CD4-positive, alpha-beta memory T cell (primary cell): Measurements from ENCODE around the gene WTAP. TPM values are rescaled to one million over a fixed set of nuclear protein-coding genes. Genes with fewer than 3 reads are reported as not detected.

Experiments
- CTCF ChIA-PET: fragments of 350-600 bp; sonication (Branson Sonifier 250); formaldehyde crosslinking; loops from one replicate; lab custom pipeline; 2021; ENCODE audit warnings: inconsistent platforms; ENCODE audit not compliant: partially characterized antibody; lab: Charles Lee
- POLR2A ChIA-PET: fragments of 350-600 bp; sonication (Branson Sonifier 250); formaldehyde crosslinking; loops from one replicate; lab custom pipeline; 2021; ENCODE audit not compliant: partially characterized antibody; lab: Charles Lee
- DNase-seq, 5 donors: peaks; one replicate each; pipeline versions ENCODE4 v3.0.0 to v3.0.0-alpha.2; 2020 to 2022; ENCODE audit warnings: mixed read lengths in 1 of 5
- H3K27ac ChIP-seq: one replicate; pipeline ENCODE4 v1.7.0; 2013; ENCODE audit warnings: low read depth, low read length
- H3K27me3 ChIP-seq: 2 replicates; pipeline ENCODE4 v1.7.0; 2013; ENCODE audit warnings: mild to moderate bottlenecking, low read length, moderate library complexity; ENCODE audit not compliant: insufficient read depth
- H3K36me3 ChIP-seq: 2 replicates; pipeline ENCODE4 v1.7.0; 2013; ENCODE audit warnings: mild to moderate bottlenecking, low read length, moderate library complexity; ENCODE audit not compliant: insufficient read depth
- H3K4me1 ChIP-seq: 2 replicates; pipeline ENCODE4 v1.7.0; 2013; ENCODE audit warnings: mild to moderate bottlenecking, low read length, moderate library complexity; ENCODE audit not compliant: insufficient read depth
- H3K4me3 ChIP-seq, 2 donors: one replicate each; pipeline ENCODE4 v1.7.0; 2013; ENCODE audit warnings: low read length in 2 of 2, mild to moderate bottlenecking in 1 of 2
- H3K9me3 ChIP-seq, 2 donors: one replicate each; pipeline ENCODE4 v1.7.0; 2013; ENCODE audit warnings: low read length in 2 of 2, control low read depth in 1 of 2; ENCODE audit not compliant: control insufficient read depth in 1 of 2
- H3K27ac Mint-ChIP-seq, 7 donors: one replicate each; pipeline ENCODE4 v1.8.0; 2020 to 2021; ENCODE audit warnings: mixed read lengths in 7 of 7, mild to moderate bottlenecking in 6 of 7, inconsistent platforms in 3 of 7, moderate library complexity in 3 of 7
- H3K27me3 Mint-ChIP-seq, 2 donors: one replicate each; pipeline ENCODE4 v1.8.0; 2020 to 2021; ENCODE audit warnings: mixed read lengths in 2 of 2
- H3K36me3 Mint-ChIP-seq, 2 donors: one replicate each; pipeline ENCODE4 v1.8.0; 2020 to 2021; ENCODE audit warnings: mixed read lengths in 2 of 2, inconsistent platforms in 1 of 2, mild to moderate bottlenecking in 1 of 2
- H3K4me1 Mint-ChIP-seq, 4 donors: one replicate each; pipeline ENCODE4 v1.8.0; 2020 to 2021; ENCODE audit warnings: mixed read lengths in 4 of 4, mild to moderate bottlenecking in 1 of 4
- H3K4me3 Mint-ChIP-seq, 8 donors: one replicate each; pipeline ENCODE4 v1.8.0; 2020 to 2021; ENCODE audit warnings: mixed read lengths in 8 of 8, mild to moderate bottlenecking in 7 of 8, moderate library complexity in 6 of 8, inconsistent platforms in 3 of 8
- H3K9me3 Mint-ChIP-seq, 8 donors: one replicate each; pipeline ENCODE4 v1.8.0; 2020 to 2021; ENCODE audit warnings: mixed read lengths in 8 of 8, mild to moderate bottlenecking in 5 of 8, inconsistent platforms in 3 of 8, moderate library complexity in 1 of 8
- intact Hi-C: fragments of 100-400 bp; cut with micrococcal nuclease; formaldehyde crosslinking; loops from one replicate; pipeline ENCODE4 v1.15.1; 2023
- polyA plus RNA-seq, 2 donors: library from polyadenylated mRNA; unstranded; fragments of 300-500 nt; fragmentation: Illumina TruSeq; gene quantifications; one replicate each; pipeline ENCODE4 v1.2.3, GENCODE V29; 2021
- total RNA-seq, 2 experiments: library from RNA; stranded (reverse); gene quantifications; one replicate each; pipeline ENCODE4 v1.2.3, GENCODE V29; 2021

WTAP gene
- total and polyA plus RNA-seq, 4 experiments from 2014 or later = 140 to 159 (median 150) TPM

- intact Hi-C loops = no loop called here
- H3K27ac Mint-ChIP-seq = peak overlapping the region in 2 of 7 donors; percentile 39 to 55
- H3K27me3 Mint-ChIP-seq = no peaks in the 10 kb centered on the region
Measured at GRCh38 chr6:159778131-159778530, 50.8 kb downstream of the WTAP start.

GRCh38 chr6:159778542-159779103, 51.3 kb downstream of the WTAP start:
- Histone ChIP-seq H3K36me3 (peaks cover 69% of the 10 kb centered on the region), H3K27ac (no peak overlapping the region), H3K9me3 (no peaks in the 10 kb centered on the region), H3K27me3 (no peaks in the 10 kb centered on the region), H3K4me1 (no peaks in the 10 kb centered on the region), H3K4me3 (no peak overlapping the region)
- H3K4me3 Mint-ChIP-seq = no peak overlapping the region
- H3K9me3 Mint-ChIP-seq = no peaks in the 10 kb centered on the region
- POLR2A ChIA-PET = no interaction called here
- peaks cover 42 to 91% of the 10 kb centered on the region in 2 donors for H3K36me3 Mint-ChIP-seq
- intact Hi-C loops = no loop called here
- no peaks in the 10 kb centered on the region for H3K27me3 Mint-ChIP-seq
- no peak for DNase-seq
- peak overlapping the region in 2 of 7 donors; percentile 39 to 55 for H3K27ac Mint-ChIP-seq
- CTCF ChIA-PET = no interaction called here
- H3K4me1 Mint-ChIP-seq = peaks cover 10 to 18% (median 16%) of the 10 kb centered on the region in 4 donors

More at GRCh38 chr6:159778131-159778530, 50.8 kb downstream of the WTAP start:
- Histone ChIP-seq H3K36me3 (peaks cover 64% of the 10 kb centered on the region), H3K27me3 (no peaks in the 10 kb centered on the region), H3K27ac (no peak overlapping the region), H3K4me3 (no peak overlapping the region), H3K9me3 (no peaks in the 10 kb centered on the region), H3K4me1 (no peaks in the 10 kb centered on the region)
- Mint-ChIP-seq H3K4me3 (no peak overlapping the region), H3K4me1 (peaks cover 10 to 16% (median 14%) of the 10 kb centered on the region in 4 donors), H3K36me3 (peaks cover 40 to 90% of the 10 kb centered on the region in 2 donors), H3K9me3 (no peaks in the 10 kb centered on the region)
- ChIA-PET POLR2A (interaction anchor here (1.4 kb wide), 1 partner anchor 12 kb away, joined by 7 read pairs; the partner anchor contains the start of genes MRPL18 and TCP1), CTCF (no interaction called here)
- DNase-seq = no peak

GRCh38 chr6:159788276-159788675, 61.0 kb downstream of the WTAP start:
- Mint-ChIP-seq H3K36me3 (peaks cover 37 to 74% of the 10 kb centered on the region in 2 donors), H3K9me3 (no peaks in the 10 kb centered on the region), H3K27ac (peak overlapping the region; percentile 88 to 94 (median 93)), H3K27me3 (no peaks in the 10 kb centered on the region), H3K4me1 (peaks cover 33 to 68% (median 53%) of the 10 kb centered on the region in 4 donors), H3K4me3 (peak overlapping the region; percentile 88 to 99 (median 95))
- CTCF ChIA-PET = interaction anchor here (1.0 to 4.3 kb wide), 5 partner anchors 8 to 96 kb away, joined by 4 to 37 read pairs (median 8); partner anchors contain the start of genes SOD2 and WTAP
- Histone ChIP-seq H3K9me3 (no peaks in the 10 kb centered on the region), H3K27ac (peak overlapping the region; percentile 93), H3K4me3 (peak overlapping the region; percentile 43 to 90), H3K4me1 (peaks cover 54% of the 10 kb centered on the region), H3K27me3 (no peaks in the 10 kb centered on the region), H3K36me3 (peaks cover 43% of the 10 kb centered on the region)
- intact Hi-C loops = loop anchor here (2.0 kb wide), 1 partner anchor 181 kb away; the partner anchor contains the start of gene IGF2R
- POLR2A ChIA-PET = interaction anchor here (1.1 to 6.8 kb wide), 11 partner anchors 12 to 674 kb away, joined by 3 to 169 read pairs (median 5); partner anchors contain the start of genes ACAT2, SOD2 and WTAP
- DNase-seq = peak; percentile 3 to 45 (median 13)

DNA sequence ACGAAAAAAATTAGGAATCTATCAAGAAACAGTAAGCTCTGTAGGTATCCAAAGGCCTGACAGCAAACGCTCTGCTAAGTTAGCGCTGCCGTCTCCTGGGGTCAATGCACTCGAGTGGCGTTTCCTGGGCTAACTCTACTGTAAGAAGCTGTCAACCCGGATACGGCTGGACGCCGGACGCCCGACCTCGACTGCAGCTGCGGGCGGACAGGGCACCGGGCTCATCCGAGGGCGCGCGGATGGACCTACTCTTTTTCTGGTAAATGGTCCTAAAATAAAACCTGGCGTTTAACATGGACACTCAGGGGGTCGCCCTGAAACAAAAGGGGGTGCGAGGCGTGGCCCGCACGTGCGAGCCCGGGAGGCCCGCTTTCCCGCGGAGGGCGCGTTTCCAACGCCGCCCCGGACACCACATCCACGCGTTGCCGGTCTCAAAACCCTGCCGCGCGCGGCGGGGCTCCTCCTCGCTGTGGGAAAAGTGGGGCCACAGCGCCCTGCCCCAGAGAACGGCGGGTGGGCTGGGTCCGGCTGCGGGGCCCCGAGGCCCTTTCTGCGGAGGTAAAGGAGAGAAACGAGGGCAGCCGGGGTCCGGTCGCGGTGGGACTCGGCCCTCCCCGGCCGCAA, 61.6 kb downstream of the WTAP start:
- Histone ChIP-seq H3K36me3 (peaks cover 39% of the 10 kb centered on the region), H3K4me3 (peak overlapping the region; percentile 43 to 90), H3K4me1 (peaks cover 54% of the 10 kb centered on the region), H3K27me3 (no peaks in the 10 kb centered on the region), H3K27ac (peak overlapping the region; percentile 93), H3K9me3 (no peaks in the 10 kb centered on the region)
- Mint-ChIP-seq H3K27me3 (no peaks in the 10 kb centered on the region), H3K9me3 (no peaks in the 10 kb centered on the region), H3K4me1 (peaks cover 30 to 70% (median 55%) of the 10 kb centered on the region in 4 donors), H3K36me3 (peaks cover 33 to 70% of the 10 kb centered on the region in 2 donors), H3K4me3 (peak overlapping the region; percentile 94 to 99 (median 97)), H3K27ac (peak overlapping the region; percentile 88 to 94 (median 93))
- CTCF ChIA-PET = interaction anchor here (1.0 to 4.3 kb wide), 6 partner anchors 8 to 97 kb away, joined by 4 to 37 read pairs (median 12); partner anchors contain the start of genes SOD2 and WTAP
- POLR2A ChIA-PET = interaction anchor here (1.0 to 6.8 kb wide), 15 partner anchors 13 to 673 kb away, joined by 3 to 169 read pairs (median 5); partner anchors contain the start of genes ACAT2, SOD2 and WTAP
- intact Hi-C loops = loop anchor here (1.0 to 2.0 kb wide), 4 partner anchors 27 to 180 kb away; partner anchors contain the start of genes ACAT2, IGF2R, SOD2 and WTAP
- peak in 2 of 5 donors; percentile 19 to 40 for DNase-seq

DNA sequence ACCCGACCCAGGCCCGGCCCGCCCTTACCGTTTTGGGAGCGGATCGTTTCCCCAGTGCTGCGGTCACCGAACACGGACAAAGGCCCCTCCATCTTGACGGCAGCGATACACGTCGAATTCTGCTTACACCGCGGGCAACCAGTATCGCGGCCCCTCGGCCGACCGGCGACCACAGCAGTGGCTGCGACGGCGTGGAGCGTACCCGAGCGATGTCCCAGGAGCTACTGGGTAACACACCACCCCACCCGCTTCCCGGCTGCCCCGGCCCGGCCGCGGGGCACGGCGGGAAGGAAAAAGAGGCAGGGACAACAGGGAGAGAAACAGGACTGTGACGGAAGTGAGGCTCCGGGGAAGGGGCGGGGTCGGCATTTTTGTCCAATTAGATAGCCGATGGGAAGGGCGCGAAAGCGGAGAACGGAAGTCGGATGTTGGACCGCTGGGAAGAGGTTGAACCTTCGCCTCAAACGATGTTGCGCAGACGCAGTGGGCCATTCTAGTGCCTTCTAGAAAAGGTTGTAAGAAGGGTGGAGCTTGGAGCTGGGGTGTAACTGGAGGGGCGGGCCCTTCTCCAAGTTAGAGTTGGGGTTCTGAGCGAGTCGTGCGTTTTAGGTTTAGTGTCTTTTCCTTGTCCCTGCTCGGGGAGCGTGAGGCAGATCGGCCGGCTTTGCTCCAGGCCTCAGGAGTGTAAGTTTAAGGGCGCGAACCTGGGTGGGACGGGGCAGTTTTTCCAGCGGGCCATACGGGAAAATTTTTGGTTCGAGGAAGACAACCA, 62.3 kb downstream of the WTAP start, which contains the start of gene TCP1:
TSS of gene TCP1 (minus strand) at position 226 of the 772 bp plus-strand sequence. CDS start at position 92, 134 bp downstream.
- intact Hi-C loops = loop anchor here (1.0 to 10.0 kb wide), 5 partner anchors 27 to 675 kb away; partner anchors contain the start of genes ACAT2, IGF2R, SOD2 and WTAP
- peaks cover 37 to 72% of the 10 kb centered on the region in 2 donors for H3K36me3 Mint-ChIP-seq
- peaks cover 54% of the 10 kb centered on the region for H3K4me1 ChIP-seq

More for the DNA sequence above, 62.3 kb downstream of the WTAP start, which contains the start of gene TCP1:
- Histone ChIP-seq H3K36me3 (peaks cover 39% of the 10 kb centered on the region), H3K27ac (peak within 1 kb of the TSS; percentile 93), H3K9me3 (no peaks in the 10 kb centered on the region), H3K4me3 (peak within 1 kb of the TSS; percentile 81 to 90), H3K27me3 (no peaks in the 10 kb centered on the region)
- peak; percentile 97 to 100 (median 98) for DNase-seq
- H3K4me1 Mint-ChIP-seq = peaks cover 32 to 75% (median 60%) of the 10 kb centered on the region in 4 donors
- peak within 1 kb of the TSS; percentile 94 to 99 (median 97) for H3K4me3 Mint-ChIP-seq
- ChIA-PET CTCF (interaction anchor here (1.0 to 4.3 kb wide), 12 partner anchors 17 to 152 kb away, joined by 3 to 37 read pairs (median 6); partner anchors contain the start of genes ACAT2, SOD2 and WTAP), POLR2A (interaction anchor here (0.6 to 6.8 kb wide), 31 partner anchors 8 to 1206 kb away, joined by 3 to 169 read pairs (median 5); partner anchors contain the start of genes ACAT2, PNLDC1, SOD2 and WTAP)
- no peaks in the 10 kb centered on the region for H3K27me3 Mint-ChIP-seq
- H3K27ac Mint-ChIP-seq = peak within 1 kb of the TSS; percentile 93 to 99 (median 97)
- no peaks in the 10 kb centered on the region for H3K9me3 Mint-ChIP-seq
